Fibroblast of skin of back (primary cell): Measurements from ENCODE around the gene CCHCR1.
A peak's percentile ranks its signal among the peaks of the same experiment; 100 is the strongest.
"Not testable (repeated sequence)": the region's sequence is repeated elsewhere in the genome, so short reads cannot be mapped to it uniquely, and the experiment has no call there.

Experiments used
- DNase-seq: peaks from one replicate; pipeline ENCODE4 v3.0.0-alpha.2; 2013

Gene CCHCR1

DNA sequence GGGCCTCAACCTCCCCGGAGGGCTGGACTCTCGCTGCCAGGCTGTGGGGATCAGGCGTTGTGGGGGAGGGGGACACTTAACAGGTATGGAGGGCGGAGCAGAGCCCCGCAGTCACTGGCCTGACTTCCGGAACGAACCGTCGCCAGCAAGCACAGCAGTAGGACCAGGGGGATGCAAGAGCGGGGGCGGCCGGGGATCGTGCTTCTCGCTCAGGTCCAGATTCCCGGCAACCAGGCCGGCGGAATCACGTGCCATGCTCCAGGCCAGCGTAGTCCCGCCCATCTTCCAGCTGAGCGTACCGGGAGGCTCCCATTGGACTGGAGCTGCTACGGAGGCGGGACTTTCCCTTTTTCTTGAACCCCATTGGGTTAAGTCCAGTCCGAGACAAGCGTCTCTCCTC is 22.9 kb upstream of the CCHCR1 start:
- DNase-seq: peak; percentile 70

DNA sequence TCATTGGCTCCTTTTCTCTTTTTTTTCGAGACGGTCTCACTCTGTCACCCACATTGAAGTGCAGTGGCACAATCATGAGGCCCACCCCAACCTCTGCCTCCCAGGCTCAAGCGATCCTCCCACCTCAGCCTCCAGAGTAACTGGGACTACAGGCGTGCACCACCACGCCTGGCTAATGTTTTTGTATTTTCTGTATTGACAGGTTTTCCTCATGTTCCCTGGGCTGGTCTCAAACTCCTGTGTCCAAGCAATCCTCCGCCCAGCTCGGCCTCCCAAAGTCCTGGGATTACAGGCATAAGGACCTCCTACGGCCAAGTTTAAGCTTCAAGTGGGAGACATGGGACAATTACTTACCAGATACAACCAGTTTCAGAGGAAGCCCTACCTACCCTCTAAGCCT is 22.3 kb upstream of the CCHCR1 start:
- DNase-seq: no peak

DNA sequence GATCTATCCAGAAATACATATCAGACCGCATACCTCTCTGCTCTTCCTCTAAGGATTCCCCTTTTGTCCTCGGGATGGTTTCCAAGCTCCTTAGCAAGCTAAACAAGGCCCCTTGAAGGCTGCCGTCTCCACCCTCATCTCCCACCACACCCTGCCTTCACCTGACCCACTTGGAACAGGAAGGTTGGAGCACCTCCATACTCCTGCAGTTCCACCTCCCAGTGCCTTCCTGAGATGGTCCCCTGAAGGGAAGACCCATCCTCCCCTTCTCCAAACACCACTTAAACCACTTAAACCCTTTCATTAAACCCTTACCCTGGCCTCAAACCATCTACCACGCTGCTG is 21.4 kb upstream of the CCHCR1 start:
- DNase-seq: no peak

DNA sequence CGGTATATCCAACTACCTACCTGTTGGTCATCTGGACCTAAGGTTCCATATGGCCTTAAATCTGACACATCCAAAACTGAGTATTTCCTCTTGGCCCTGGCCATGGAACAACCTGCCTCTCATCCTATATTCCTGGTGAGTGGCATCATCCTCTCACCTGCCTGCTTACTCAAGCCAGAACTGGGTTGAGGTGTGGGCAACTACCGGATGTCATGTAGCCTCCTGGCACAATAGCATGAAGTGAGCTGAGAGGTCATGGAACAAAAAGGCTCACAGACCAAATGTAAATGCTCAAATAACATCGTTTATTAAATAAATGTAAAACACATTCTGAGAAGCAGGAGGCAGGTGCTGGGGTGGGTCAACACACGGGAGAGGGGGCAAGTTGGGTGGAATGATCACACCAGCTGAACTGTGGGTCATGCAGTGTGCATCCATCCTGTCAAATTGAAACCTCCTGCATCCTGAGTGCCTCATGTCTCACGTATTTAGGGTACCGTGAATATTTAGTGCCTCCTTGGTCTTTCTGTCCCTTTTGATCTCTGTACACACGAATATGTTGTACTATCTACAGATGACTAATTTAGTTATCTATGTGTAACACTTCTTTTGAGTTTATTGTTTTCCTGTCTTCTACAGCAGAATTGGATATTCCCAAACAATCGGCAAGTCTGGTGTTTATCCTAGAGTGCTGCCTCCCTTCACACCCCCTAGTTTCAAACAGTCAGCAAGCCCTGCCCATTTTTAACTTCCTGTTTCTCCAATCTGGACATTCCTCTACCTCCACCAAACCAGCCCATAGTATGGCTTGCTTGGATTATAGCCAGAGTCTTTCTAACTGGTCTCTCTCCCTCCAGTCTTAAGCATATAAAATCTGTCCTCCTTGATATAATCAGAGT is 20.8 kb upstream of the CCHCR1 start:
- no peak for DNase-seq

DNA sequence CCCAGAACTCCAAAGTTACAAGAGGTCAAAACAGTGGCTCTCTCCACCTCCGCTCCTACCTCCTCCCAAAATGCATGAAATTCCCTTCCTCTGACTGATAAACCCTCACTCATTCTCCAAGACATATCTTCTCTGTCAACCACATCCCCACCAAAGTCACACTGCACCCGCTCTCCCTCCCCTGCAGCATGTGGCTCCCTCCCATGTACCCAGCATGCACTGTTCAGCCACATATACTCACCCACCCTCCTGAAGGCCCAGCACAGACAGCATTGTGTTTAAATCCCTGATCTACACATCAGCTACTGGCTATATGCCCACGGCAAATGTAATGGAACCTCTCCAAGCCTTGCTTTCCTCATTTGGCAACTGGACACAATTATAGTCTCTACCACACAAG is 18.4 kb upstream of the CCHCR1 start:
- peak; percentile 76 for DNase-seq

DNA sequence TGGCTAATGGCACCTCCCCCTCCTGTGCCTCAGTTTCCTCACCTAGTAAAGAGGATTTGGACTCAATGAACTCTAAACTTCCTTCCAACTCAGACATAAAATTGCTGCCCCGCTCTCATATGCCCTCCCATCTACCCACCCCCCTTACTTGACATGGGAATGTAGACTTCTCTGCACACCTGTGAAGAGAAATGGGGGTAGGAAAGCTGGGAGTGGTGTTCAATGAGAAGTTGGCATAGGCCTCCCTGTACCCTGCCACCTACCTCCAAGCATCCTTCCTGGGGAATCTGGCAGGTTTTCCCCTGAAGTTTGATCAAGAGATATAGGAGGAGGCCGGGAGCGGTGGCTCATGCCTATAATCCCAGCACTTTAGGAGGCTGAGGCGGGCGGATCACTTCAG is 16.8 kb upstream of the CCHCR1 start:
- no peak for DNase-seq

DNA sequence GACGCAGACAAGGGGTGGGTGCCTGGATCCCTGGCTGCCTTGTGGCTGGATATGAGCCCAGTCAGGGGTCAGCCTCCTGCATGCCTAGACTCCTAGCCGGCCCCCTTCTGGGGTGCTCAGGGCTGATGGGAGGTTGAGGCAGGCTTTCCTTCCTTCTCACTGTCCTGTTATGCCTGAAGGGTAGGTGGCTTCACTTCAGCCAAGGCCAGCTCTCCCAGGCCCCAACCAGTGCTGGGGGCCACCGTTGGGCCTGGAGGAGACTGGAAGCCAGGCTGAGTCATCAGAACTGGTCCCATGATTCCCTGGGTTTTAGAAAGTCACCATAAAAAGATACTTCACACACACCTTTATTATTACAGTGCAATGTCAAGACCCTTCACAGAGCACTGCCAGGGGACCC is 15.8 kb upstream of the CCHCR1 start:
- no peak for DNase-seq

DNA sequence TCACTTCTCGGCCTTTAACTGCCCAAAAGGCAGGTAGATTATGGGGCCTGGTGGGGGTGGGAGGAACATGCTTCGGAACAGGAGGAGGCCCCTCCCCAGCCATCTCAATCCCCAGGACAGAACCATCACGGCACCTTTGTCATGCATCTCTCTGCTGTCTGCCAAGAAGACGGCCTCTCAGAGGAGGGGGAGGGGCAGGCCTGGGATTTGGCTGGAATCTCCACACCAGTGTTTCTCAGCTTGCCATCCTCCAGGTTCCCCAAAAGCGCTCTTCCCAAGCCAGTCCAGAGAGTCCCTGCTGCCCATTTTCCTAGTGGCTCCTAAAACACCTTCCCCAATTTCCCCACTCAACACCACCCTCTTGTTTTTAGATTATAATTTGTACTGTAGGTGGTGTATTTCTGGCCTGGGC is 15.4 kb upstream of the CCHCR1 start:
- DNase-seq: no peak

DNA sequence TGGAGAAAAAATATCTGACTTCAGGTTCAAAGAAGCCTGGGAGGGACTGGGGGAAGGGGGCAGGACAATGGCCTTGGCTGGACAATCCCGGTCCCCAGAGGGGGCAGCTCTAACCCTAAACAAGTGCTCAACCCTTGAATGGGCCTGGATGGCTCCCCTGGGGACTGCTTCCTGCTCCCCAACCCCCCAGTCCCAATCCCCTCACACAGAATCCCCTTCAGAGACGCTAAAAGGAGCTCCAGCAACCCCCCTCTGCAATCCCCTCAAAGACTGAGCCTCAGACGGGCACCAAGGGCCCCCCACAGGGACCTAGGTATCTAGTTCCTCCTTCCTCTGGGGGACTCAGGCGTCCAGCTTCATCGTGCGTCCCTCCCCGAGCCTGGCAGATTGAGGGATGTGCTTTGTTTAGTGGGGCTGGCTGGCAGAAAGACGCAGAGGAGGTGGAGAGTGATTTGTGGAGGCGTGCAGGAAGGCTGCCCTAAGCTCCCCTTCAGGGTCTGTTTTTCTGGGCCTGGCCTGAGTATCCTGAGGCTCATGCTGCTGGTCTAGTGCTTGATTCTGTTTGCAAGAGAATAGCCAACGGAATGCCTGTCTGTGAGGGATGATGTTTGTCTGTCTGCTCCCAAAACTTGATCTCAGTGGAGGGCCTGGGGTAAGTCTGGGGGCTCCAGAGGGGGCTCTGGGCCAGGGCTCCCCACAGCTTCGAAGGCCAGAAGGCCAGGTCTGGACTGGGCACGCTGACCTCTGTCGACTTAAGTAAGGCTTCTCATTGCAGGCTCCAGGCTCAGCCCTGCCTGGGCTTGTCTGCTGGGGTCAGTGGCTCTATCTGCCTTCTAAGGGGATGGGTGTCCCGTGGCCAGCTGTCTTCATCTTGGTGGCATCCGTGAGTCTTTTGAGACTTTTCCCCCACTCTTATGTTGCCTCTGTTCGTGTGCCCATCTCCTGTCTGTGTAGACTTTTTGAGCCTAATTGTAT is 14.6 kb upstream of the CCHCR1 start:
- DNase-seq: no peak

DNA sequence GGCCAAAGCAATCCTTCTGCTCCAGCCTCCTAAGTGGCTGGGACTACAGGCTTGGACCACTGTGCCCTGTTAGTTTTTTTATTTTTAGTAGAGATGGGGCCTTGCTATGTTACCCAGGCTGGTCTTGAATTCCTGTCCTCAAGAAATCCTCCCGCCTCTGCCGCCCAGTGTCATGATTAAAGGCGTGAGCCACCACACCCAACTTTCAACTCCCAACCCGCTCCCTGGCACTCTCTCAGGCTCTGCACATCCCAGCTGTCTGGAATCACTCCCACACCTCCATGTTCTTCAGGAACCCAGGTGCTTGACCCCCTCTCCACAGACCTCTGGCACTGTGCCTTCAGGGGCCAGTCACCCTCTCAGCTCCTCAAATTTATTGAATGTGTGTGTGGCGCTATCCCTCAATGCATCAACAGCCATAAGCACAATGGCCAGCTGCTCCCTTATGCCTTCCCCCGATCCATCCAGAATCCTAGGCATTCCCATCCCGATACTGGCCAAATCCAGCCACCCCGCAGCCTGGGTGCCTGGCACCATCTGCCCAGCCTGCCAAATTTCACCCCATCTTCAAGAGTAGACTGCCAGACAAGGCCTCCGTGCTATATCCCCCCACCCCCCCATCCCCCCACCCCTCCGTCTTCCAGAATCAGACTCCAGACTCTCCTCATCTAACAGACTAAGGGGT is 13.5 kb upstream of the CCHCR1 start:
- DNase-seq: no peak

DNA sequence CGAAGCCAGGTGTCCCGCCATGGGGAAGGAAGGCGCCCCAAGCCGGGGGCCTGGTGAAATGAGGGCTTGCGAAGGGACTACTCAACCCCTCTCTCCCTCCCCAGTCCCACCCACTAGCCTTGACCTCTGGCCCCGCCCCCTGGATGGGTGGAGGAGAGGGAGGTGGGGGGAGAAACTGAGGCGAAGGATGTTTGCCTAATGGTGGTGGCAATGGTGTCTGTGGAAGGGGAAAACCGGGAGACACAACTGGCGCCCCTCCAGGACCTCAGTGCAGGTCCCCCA is 12.9 kb upstream of the CCHCR1 start, which contains the start of gene POU5F1:
TSS of gene POU5F1 (minus strand) at position 83 of the 282 bp plus-strand sequence. CDS start at position 21, 62 bp downstream.
- DNase-seq: no peak

DNA sequence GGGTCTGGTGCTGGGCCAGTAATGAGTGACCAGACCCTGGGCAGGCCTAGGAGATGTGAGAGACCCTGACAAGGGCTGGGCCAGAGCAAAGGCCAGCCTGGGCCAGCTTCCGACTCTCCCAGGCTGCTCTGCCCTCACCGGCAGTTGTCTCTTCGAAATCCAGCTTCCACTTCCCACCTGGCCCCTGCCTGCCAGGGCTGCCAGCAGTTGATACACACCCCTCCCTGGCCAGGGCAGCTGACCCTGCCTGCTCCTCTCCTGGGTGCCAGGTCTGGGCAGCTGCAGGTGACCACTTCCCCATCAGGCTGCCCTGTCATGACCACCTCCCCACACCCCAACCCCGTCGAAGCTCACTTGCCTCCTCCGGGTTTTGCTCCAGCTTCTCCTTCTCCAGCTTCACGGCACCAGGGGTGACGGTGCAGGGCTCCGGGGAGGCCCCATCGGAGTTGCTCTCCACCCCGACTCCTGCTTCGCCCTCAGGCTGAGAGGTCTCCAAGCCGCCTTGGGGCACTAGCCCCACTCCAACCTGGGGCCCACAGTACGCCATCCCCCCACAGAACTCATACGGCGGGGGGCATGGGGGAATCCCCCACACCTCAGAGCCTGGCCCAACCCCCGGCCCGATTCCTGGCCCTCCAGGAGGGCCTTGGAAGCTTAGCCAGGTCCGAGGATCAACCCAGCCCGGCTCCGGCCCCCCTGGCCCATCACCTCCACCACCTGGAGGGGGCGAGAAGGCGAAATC is 12.4 kb upstream of the CCHCR1 start:
- DNase-seq: not testable (repeated sequence)

DNA sequence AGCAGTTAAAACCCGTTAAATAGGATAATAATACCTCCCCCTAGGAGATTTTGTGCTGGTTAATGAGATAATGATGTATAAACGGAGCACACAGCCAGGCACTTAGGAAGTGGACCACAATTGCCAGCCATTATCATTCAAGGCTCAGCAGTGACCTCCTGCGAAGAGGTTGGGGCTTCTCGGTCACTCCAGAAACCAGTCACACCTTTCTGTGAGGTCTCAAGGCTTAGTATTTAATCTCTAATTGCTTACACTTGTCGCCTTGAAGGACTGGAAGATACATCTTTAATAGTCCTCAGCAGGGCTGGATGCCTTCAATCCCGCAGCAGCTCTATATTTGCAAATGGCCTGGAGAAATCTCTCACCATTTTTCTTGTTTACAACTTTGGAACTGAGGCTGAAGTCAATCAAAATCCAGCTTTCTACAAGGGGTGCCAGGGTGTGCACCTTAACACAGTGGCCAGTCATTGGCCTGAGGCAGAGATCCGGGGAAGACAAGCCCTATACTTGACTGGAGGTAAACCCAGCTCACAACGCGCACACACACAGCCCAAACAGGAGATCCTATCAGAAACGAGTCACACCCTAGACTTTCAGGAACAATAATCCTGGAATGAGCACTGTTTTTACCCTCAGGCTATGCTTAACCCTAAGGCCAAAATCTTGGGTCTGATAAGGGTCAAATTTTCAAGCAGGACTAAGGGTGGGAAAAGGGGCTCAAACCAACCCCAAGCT is 11.7 kb upstream of the CCHCR1 start:
- DNase-seq: no peak

DNA sequence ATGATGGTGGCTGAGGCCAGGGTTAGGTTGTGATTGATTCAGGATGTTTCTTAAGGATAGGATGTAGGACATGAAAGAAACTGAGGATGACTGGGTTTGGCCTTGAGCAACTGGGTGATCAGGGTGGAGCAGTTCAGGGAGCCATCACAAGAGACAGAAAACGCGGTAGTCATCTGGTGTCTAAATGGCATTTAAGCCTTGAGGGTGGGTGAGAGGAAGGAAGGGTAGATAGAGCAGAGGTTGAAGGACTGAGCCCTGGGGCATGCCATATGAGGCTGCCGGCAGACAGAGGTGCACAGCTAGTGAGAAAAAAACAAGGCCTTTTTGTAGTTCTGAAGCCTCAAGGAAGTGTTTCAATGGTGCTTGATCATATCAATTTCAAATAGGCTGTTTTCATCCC is 11.0 kb upstream of the CCHCR1 start:
- DNase-seq: no peak

DNA sequence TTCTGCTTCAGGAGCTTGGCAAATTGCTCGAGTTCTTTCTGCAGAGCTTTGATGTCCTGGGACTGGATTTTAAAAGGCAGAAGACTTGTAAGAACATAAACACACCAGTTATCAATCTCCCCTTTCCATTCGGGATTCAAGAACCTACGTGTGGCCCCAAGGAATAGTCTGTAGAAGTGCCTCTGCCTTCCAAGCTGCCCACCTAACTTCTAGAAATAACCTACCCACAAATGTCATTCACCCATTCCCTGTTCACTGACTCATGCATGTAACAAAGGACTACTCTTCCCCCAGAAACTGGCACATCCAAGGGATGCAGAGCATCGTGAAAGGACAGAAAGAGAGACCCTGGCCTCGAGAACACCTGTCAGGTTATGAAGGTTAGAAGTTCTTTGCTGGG is 8.4 kb upstream of the CCHCR1 start:
- no peak for DNase-seq

DNA sequence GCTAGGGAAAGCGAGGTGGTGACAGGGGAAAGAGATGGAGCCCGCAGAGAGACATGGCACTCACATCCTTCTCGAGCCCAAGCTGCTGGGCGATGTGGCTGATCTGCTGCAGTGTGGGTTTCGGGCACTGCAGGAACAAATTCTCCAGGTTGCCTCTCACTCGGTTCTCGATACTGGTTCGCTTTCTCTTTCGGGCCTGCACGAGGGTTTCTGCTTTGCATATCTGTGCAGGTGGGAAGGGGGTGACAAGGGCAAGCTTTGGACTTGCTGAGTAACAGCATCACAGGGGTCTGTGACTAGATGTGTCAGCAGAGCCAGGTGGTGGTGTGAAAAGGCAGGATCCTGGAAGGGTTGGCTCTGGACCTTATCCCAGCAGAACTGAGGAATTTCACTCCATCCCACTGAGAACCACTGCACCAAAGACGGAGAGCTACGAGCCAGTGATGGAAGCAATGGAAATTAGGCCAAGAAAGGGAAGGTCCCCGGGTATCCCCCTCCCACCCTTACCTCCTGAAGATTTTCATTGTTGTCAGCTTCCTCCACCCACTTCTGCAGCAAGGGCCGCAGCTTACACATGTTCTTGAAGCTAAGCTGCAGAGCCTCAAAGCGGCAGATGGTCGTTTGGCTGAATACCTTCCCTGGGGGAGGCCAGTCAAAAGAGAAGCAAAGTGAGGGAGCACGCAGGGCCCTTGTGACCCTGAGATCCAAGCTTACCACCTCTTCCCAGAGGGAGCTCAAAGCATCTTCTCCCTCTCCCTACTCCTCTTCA is 7.6 kb upstream of the CCHCR1 start:
- not testable (repeated sequence) for DNase-seq

DNA sequence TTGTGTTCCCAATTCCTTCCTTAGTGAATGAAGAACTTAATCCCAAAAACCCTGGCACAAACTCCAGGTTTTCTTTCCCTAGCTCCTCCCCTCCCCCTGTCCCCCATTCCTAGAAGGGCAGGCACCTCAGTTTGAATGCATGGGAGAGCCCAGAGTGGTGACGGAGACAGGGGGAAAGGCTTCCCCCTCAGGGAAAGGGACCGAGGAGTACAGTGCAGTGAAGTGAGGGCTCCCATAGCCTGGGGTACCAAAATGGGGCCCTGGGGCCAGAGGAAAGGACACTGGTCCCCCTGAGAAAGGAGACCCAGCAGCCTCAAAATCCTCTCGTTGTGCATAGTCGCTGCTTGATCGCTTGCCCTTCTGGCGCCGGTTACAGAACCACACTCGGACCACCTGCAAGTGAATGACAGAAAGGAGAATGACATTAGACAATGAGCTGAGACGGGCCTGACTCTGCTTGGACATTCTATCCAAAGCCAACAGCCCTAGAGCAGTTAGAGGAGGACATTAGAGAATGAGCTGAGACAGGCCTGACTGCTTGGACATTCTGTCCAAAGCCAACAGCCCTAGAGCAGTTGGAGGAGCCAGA is 7.0 kb upstream of the CCHCR1 start:
- not testable (repeated sequence) for DNase-seq

DNA sequence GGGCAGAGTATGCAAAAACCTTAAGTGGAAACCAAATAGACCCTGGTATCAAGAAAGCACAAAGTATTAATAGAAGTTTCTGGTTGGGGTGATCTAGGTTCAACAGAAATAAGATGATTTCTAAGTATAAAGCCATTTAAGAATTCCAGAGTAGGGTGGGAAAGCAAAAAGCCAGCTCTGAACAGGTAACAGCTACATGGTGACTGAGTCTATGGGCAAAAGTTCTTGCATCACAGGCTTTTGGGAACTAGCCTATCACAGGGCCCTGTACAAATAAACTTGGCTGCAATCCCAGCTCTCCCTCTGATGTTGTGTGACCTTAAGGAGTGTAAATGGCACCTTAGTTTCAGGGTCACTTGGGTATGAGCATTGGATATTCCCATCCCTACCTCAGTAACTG is 6.3 kb upstream of the CCHCR1 start:
- DNase-seq: no peak

DNA sequence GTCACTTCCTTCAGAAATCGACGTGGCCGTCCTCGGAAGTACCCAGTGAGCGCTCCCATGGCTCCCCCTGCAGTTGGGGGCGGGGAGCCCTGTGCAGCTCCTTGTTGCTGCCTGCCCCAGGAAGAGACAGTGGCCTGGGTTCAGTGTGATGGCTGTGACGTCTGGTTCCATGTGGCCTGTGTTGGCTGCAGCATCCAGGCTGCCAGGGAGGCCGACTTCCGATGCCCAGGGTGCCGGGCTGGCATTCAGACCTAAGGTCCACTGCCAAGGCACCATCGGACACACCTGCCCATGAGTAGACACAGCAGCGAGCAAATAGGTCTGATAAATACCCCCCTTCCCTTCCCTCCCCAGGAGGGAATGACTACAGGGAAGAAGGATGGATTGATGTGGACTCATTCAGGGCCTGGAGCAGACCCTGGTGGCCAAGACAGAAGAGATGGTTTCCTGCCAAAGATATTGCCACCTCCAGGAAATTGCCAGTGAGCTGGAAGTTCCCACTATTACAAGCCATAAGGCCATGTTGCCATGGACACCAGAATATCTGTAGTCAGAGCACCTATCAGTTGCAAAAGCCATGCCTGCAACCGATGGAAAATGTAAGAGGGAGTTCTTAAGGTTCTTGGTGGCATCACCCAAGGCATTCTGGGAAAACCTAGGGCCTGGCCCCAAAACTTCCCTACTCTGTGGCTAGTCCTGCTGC is 5.0 kb upstream of the CCHCR1 start:
- no peak for DNase-seq
